NB4 (cell line): ENCODE data around the gene NPC2.

ENCODE experiments used
- DNase-seq: peaks from one replicate; pipeline ENCODE4 v3.0.0; 2010; ENCODE audit warnings: low read depth
- H3K4me3 ChIP-seq: one replicate; pipeline ENCODE4 v1.5.1; 2011; ENCODE audit warnings: mild to moderate bottlenecking, low read depth, low read length, moderate library complexity
- CTCF ChIP-seq: IDR thresholded peaks from one replicate; pipeline ENCODE4 v1.5.1; 2012; ENCODE audit warnings: low read depth, low read length
- MAX ChIP-seq: IDR thresholded peaks from 2 replicates; pipeline ENCODE4 v1.6.1; 2011; ENCODE audit warnings: low read depth, low read length
- MYC ChIP-seq: IDR thresholded peaks from 2 replicates; pipeline ENCODE4 v1.6.1; 2011; ENCODE audit warnings: low read depth, low read length
- POLR2A ChIP-seq: IDR thresholded peaks from 2 replicates; pipeline ENCODE4 v1.6.1; 2011; ENCODE audit warnings: mild to moderate bottlenecking; ENCODE audit not compliant: insufficient read length; ENCODE audit errors: extremely low read depth

Gene NPC2

GRCh38 chr14:74506411-74506851 is 13.3 kb upstream of the NPC2 start:
- H3K4me3 ChIP-seq, result no peak overlapping the region
- DNase-seq, result no peak
- TF ChIP-seq CTCF (no peak), MYC (no peak), MAX (no peak), POLR2A (no peak)

GRCh38 chr14:74505831-74506230 is 12.7 kb upstream of the NPC2 start:
- TF ChIP-seq CTCF, result no peak
- no peak for TF ChIP-seq MAX
- TF ChIP-seq MYC, result no peak
- TF ChIP-seq POLR2A, result no peak
- no peak overlapping the region for H3K4me3 ChIP-seq
- no peak for DNase-seq

DNA sequence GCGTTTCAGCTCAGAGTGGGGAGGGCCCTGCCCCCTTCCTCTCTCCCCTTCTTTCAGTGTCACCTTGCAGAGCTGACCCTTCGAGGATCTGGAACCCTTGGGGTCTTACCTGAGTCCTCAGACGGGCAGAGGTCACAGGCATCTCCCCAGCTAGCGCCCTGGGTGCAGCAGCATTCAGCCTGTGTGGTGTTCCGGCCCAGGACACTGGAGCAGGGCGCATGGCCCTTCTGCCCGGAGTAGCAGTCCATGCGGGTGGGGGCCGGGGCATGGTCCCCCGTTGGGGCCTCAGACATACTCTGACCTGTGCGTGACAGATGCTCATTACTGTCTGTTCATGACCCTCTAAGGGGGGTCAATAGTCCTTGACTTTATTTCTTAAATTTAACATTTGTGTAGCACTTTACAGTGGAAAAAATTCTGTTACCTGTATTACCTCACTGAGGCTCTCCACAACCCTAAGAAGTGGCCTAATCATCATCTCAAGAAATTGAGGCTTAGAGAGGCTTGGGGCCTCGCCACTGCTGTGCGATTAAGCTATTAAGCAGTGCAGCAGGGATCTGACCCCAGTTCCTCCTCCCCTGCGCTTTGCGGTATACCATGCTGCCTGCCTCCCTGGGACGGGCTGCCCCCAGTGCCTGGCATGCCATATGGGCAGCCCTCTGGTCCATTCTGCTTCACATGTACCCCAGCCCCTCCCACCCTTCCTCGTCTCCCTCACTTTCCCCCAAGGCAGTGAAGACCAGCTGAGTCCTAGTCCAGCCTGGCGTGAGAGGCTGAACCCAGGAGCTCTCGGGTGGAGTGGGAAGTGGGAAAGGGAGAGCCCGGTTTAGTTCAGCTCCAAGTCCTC is 12.0 kb upstream of the NPC2 start:
- DNase-seq, result no peak
- no peak overlapping the region for H3K4me3 ChIP-seq

DNA sequence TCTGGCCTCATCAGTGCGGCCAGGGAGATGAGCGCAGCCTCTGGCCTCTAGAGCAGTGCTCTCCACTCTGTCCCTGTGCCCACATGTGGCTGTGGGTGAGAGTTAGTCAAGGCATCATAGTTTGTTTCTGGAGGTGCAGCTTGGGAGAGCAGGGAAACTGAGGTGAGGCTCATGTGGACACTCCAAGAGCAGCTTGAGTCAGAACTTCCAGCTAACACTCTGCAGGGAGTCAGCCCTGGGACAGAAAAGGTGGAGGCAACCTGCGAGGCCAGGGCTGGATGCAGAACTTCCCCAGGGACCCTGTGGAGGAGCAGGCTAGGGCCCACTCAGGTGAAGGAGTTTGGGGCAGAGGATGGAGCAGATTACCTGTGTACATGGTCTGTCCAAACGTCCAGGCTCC is 11.3 kb upstream of the NPC2 start:
- no peak overlapping the region for H3K4me3 ChIP-seq
- TF ChIP-seq MYC (no peak), POLR2A (no peak), CTCF (no peak), MAX (no peak)
- DNase-seq, result no peak

More for the DNA sequence above, 12.0 kb upstream of the NPC2 start:
- TF ChIP-seq CTCF (no peak), MYC (no peak), MAX (no peak), POLR2A (no peak)

DNA sequence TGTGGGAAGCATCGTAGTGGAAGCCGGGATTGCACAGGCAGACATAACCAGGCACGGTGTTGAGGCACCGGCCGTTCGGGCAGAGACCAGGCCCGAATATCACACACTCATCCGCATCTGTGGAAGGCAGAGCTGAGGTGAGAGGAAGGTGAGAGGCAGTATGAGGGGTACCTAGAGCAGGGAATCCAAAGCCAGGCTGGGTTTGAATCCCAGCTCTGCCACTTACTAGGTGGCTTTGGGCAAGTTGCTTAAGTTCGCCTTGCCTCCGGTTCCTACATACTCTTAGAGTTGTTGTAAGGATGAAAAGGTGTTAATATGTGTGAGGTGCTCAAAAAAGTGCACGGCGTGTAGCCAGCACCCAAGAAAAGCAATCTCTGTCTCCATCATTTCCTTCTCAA is 10.8 kb upstream of the NPC2 start:
- no peak for DNase-seq
- no peak overlapping the region for H3K4me3 ChIP-seq
- TF ChIP-seq CTCF (no peak), MYC (no peak), MAX (no peak), POLR2A (no peak)
